VCaP (cell line): ENCODE data around the gene PLEKHA5.

Experiments used
- H3K27ac ChIP-seq: fragments of 450-650 bp; 2 replicates; pipeline ENCODE4 v1.5.1; 2017
- CTCF ChIP-seq: fragments of 450-650 bp; conservative IDR thresholded peaks from 2 replicates; pipeline ENCODE4 v1.5.1; 2017; ENCODE audit warnings: mild to moderate bottlenecking, moderate library complexity

PLEKHA5 gene

DNA sequence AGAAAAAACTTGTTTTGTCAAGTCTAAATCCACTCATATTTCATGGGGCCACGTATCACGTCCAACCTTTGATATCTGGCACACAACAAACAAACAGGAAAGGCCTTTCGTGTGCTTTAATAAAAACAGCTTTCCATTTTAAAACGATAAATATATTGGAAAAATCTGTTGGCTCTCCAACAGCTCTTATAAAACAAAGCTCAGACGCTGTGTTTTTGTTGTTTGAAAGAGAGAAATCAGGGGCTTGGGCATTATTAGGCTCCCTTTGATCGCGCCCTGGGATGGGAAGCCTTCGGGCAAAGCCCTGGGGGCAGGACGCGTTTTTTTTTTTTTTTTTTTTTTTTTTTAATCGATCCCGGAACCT, 429 bp upstream of the PLEKHA5 start:
- TF ChIP-seq CTCF, result no peak
- H3K27ac ChIP-seq, result peak overlapping the region; percentile 97

DNA sequence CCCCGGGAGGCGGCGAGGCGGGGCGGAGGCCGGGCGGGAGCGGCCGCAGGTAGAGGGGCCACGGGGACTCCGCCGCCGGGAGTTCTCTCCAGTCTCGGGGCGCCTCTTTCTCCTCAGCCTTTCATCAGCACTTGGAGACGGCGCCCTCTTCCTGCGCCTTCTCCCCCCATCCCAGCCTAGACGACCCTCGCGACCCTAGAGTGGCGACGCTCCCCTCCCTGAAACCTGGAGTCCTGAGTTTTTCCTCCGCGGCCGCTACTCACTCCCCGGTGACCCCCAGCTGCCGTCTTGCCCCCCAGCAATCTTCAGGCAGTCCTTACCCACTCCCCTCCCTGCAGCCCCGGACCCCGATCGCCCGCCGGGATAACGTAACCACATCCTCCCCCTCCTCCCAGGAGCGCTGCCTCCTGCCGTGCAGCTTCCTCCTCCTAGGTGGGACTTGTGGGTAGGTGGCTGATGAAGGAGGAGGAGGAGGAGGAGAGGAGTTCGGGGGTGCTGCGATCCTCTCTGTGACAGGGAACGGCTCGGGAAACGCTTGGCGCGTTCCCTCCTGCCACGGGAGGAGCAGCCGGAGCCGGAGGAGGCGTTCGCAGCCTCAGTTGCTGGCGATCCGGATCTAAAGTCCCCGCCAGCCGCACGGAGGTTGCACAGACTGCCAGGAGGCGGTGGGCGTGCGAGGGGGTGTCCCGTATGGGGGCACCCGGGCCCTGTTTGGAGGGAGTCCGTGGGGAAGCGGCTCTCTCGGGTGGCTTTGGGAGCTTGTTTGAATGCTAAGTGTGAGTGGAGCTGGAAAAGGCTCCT, 891 bp downstream of the PLEKHA5 start:
- peak; percentile 11; the same call in 1 of the 2 replicates for TF ChIP-seq CTCF
- peak overlapping the region; percentile 97 for H3K27ac ChIP-seq

DNA sequence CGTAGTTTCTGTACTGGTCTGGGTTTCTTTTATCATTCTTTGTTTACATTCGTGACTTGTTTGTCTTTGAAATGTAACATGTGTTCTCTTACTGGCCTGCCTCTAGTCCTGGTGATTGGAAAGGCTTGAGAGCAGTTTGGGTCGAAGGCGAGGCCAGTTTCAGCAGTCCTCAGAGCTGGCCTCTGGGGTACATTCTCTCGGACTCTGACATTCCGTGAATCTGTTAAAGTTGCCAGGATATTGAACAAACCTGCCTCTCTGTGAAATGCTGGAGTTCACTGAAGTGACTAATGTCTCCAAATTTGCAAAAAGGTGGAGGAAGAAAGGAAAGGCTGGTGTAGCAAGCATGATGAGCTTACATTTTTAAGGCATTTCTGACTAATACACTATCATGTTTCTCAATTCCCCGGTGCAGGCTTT, 1.5 kb downstream of the PLEKHA5 start:
- no peak for TF ChIP-seq CTCF
- peak overlapping the region; percentile 97 for H3K27ac ChIP-seq

DNA sequence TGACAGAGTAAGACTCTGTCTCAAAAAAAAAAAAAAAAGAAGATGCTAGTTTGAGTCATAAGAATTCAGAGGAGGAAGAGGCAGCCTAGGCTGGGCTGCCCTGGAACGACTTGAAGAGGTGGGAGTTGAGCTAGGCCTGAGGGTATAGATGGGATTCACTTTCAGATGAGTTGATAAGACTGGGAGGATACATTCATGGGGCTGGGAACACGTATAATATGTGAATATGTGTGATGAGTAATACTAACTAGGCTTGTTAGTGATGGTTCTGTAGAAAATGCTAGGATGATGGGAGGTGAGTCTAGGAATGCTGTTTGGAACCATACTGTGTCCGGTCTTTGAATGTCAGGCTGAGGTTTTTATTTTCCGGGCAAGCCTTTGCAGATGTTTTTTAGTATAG, 9.0 kb downstream of the PLEKHA5 start:
- TF ChIP-seq CTCF, result no peak
- no peak overlapping the region for H3K27ac ChIP-seq

- no peak overlapping the region for H3K27ac ChIP-seq
- TF ChIP-seq CTCF, result no peak
These were observed 9.4 kb downstream of the PLEKHA5 start for GRCh38 chr12:19138956-19139355.

DNA sequence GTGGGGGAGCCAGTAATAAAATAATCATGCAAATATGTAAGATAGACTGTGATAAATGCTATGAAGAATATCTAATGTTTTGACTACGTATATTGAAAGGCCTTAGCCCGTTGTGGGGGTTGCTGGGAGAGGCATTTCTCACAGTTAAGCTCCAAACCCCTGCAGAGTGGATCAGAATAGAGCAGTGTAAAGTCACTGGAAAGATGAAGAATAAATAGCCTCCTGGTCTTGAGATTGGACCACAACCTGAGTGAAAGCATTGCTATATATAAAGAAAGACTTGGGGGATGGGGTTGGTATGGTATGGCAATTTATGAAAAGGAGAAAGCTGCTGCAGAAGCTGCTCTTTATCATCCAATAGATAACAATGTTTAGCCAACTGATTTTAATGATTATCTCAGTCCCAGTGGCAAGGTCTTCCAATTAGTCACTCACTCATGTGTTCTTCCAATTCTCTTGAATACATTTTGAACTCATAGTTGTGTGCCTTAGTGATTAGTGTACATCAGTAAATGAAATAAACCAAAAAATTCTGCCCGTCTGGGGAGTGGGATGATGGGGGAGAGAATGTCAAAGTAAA, 10.2 kb downstream of the PLEKHA5 start:
- no peak overlapping the region for H3K27ac ChIP-seq
- TF ChIP-seq CTCF, result no peak

DNA sequence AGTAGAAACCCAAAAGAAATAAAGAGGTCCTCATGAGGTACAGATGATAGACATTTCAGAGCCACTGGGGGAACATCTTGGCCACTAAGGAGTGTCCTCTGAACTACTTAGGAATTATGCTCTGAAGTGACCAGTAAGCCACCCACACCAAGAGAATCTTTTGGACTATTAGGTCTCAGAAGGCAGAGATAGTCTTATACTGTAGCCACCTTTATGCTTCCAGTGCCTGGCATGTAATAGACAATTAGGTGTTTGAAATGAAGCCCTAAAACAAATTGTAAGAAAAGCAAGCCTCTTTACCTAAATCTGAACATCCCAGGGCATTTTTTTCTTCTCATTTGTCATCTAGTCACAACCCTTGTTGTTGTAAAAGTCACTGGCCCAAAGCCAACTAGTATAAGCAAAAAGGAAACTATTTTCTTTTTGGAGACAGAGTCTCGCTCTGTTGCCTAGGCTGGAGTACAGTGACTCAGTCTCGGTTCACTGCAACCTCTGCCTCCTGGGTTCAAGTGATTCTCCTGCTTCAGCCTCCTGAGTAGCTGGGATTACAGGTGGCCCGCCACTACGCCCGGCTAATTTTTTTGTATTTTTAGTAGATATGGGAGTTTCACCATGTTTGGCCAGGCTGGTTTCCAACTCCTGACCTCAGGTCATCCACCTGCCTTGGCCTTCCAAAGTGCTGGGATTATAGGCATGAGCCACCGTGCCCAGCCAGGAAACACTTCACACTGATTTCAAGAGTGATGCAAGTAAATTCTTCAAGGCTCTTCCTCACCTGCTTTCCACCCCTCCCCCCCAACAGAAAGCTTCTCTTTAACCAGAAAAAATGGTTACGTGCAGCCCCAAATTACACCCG, 11.1 kb downstream of the PLEKHA5 start:
- no peak for TF ChIP-seq CTCF
- H3K27ac ChIP-seq, result no peak overlapping the region
